CD8-positive, alpha-beta memory T cell (primary cell): ENCODE results near the gene TRIM14. TPM values are rescaled to one million over a fixed set of nuclear protein-coding genes. Genes with fewer than 3 reads are reported as not detected.

Experiments used
- CTCF ChIA-PET: fragments of 350-600 bp; sonication (Branson Sonifier 250); formaldehyde crosslinking; loops from one replicate; lab custom pipeline; 2021; ENCODE audit warnings: antibody characterized with exemption; lab: Charles Lee
- POLR2A ChIA-PET: fragments of 350-600 bp; sonication (Branson Sonifier 250); formaldehyde crosslinking; loops from one replicate; lab custom pipeline; 2021; ENCODE audit warnings: antibody characterized with exemption; lab: Charles Lee
- DNase-seq, 5 donors: peaks; one replicate each; pipeline versions ENCODE4 v3.0.0 to v3.0.0-alpha.2; 2020 to 2022; ENCODE audit warnings: mixed read lengths in 1 of 5
- H3K27ac ChIP-seq: one replicate; pipeline ENCODE4 v1.7.0; 2013; ENCODE audit warnings: low read depth, mild to moderate bottlenecking, low read length, moderate library complexity
- H3K27me3 ChIP-seq: 2 replicates; pipeline ENCODE4 v1.7.0; 2013; ENCODE audit warnings: low read length, mild to moderate bottlenecking; ENCODE audit not compliant: insufficient read depth, poor library complexity, severe bottlenecking
- H3K36me3 ChIP-seq: 2 replicates; pipeline ENCODE4 v1.7.0; 2013; ENCODE audit warnings: mild to moderate bottlenecking, low read length, moderate library complexity; ENCODE audit not compliant: insufficient read depth
- H3K4me1 ChIP-seq: 2 replicates; pipeline ENCODE4 v1.7.0; 2013; ENCODE audit warnings: mild to moderate bottlenecking, low read length, moderate library complexity; ENCODE audit not compliant: insufficient read depth
- H3K4me3 ChIP-seq: 2 replicates; pipeline ENCODE4 v1.7.0; 2013; ENCODE audit warnings: mild to moderate bottlenecking, low read length
- H3K9me3 ChIP-seq: 2 replicates; pipeline ENCODE4 v1.7.0; 2013; ENCODE audit warnings: mild to moderate bottlenecking, low read length
- H3K27ac Mint-ChIP-seq, 8 donors: one replicate each; pipeline ENCODE4 v1.8.0; 2020 to 2021; ENCODE audit warnings: mixed read lengths in 8 of 8, mild to moderate bottlenecking in 6 of 8, inconsistent platforms in 3 of 8, moderate library complexity in 3 of 8
- H3K27me3 Mint-ChIP-seq, 2 donors: one replicate each; pipeline ENCODE4 v1.8.0; 2020 to 2021; ENCODE audit warnings: mixed read lengths in 2 of 2, mild to moderate bottlenecking in 1 of 2, moderate library complexity in 1 of 2
- H3K36me3 Mint-ChIP-seq, 3 donors: one replicate each; pipeline ENCODE4 v1.8.0; 2020 to 2021; ENCODE audit warnings: mixed read lengths in 3 of 3, inconsistent platforms in 1 of 3, mild to moderate bottlenecking in 1 of 3
- H3K4me1 Mint-ChIP-seq, 3 donors: one replicate each; pipeline ENCODE4 v1.8.0; 2020 to 2021; ENCODE audit warnings: mixed read lengths in 3 of 3, inconsistent platforms in 1 of 3, mild to moderate bottlenecking in 1 of 3
- H3K4me3 Mint-ChIP-seq, 7 donors: one replicate each; pipeline ENCODE4 v1.8.0; 2020 to 2021; ENCODE audit warnings: mixed read lengths in 7 of 7, mild to moderate bottlenecking in 6 of 7, moderate library complexity in 4 of 7, inconsistent platforms in 2 of 7
- H3K9me3 Mint-ChIP-seq, 5 donors: one replicate each; pipeline ENCODE4 v1.8.0; 2020 to 2022; ENCODE audit warnings: mixed read lengths in 5 of 5, mild to moderate bottlenecking in 3 of 5, moderate library complexity in 2 of 5, inconsistent platforms in 1 of 5
- polyA plus RNA-seq: library from polyadenylated mRNA; unstranded; fragments of 300-500 nt; fragmentation: Illumina TruSeq; gene quantifications from one replicate; pipeline ENCODE4 v1.2.3, GENCODE V29; 2021
- total RNA-seq, 2 experiments: library from RNA; stranded (reverse); gene quantifications; one replicate each; pipeline ENCODE4 v1.2.3, GENCODE V29; 2021

Gene TRIM14
- total and polyA plus RNA-seq, 3 experiments from 2014 or later = 46.2 to 92.5 (median 52.1) TPM

- peak overlapping the region in 5 of 7 donors; percentile 6 to 56 (median 27) for H3K4me3 Mint-ChIP-seq
- Histone ChIP-seq H3K27me3 (no peaks in the 10 kb centered on the region), H3K9me3 (no peaks in the 10 kb centered on the region), H3K36me3 (no peaks in the 10 kb centered on the region), H3K4me3 (no peak overlapping the region), H3K27ac (no peak overlapping the region), H3K4me1 (peaks cover 7% of the 10 kb centered on the region)
- peak; percentile 76 to 93 (median 88) for DNase-seq
- H3K4me1 Mint-ChIP-seq = peaks cover 6 to 8% (median 8%) of the 10 kb centered on the region in 3 donors
- CTCF ChIA-PET = interaction anchor here (0.6 to 7.6 kb wide), 27 partner anchors 9 to 338 kb away, joined by 3 to 109 read pairs (median 4); partner anchors contain the start of genes ANP32B, NANS, TBC1D2 and TRMO
- H3K9me3 Mint-ChIP-seq = no peaks in the 10 kb centered on the region
- H3K27ac Mint-ChIP-seq = peak overlapping the region in 6 of 8 donors; percentile 17 to 90 (median 30)
- peaks cover 0 to 14% of the 10 kb centered on the region in 2 donors for H3K27me3 Mint-ChIP-seq
- peaks cover 0 to 1% (median 0%) of the 10 kb centered on the region in 3 donors for H3K36me3 Mint-ChIP-seq
- POLR2A ChIA-PET = interaction anchor here (0.7 to 2.2 kb wide), 3 partner anchors 52 to 114 kb away, joined by 3 to 6 read pairs (median 3); partner anchors contain the start of genes ANP32B and TRMO
These were observed 84.2 kb downstream of the TRIM14 start for GRCh38 chr9:98034593-98035546.

DNA sequence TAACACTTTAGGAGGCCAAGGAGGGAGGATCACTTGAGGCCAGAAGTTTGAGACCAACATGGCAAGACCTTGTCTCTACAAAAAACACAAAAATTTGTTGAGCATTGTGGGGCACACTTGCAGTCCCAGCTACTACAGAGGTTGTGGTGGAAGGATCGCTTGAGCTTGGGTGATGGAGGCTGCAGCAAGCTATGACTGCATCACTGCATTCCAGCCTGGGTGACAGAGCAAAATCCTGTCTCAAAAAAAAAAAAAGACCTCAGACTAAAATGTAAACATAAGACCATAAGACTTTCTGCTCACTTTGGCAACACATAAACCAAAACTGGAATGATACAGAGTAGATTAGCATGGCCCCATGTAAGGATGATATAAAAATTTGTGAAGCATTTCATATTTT is 87.1 kb downstream of the TRIM14 start:
- peaks cover 6 to 8% (median 8%) of the 10 kb centered on the region in 3 donors for H3K4me1 Mint-ChIP-seq
- H3K9me3 Mint-ChIP-seq = no peaks in the 10 kb centered on the region
- CTCF ChIA-PET = interaction anchor here (7.6 kb wide), 1 partner anchor 109 kb away, joined by 109 read pairs; the partner anchor contains the start of gene TRMO
- H3K27ac Mint-ChIP-seq = no peak overlapping the region
- Histone ChIP-seq H3K27me3 (no peaks in the 10 kb centered on the region), H3K27ac (no peak overlapping the region), H3K4me1 (peaks cover 7% of the 10 kb centered on the region), H3K4me3 (no peak overlapping the region), H3K36me3 (no peaks in the 10 kb centered on the region), H3K9me3 (no peaks in the 10 kb centered on the region)
- no peak overlapping the region for H3K4me3 Mint-ChIP-seq
- DNase-seq = no peak
- peaks cover 0 to 1% (median 0%) of the 10 kb centered on the region in 3 donors for H3K36me3 Mint-ChIP-seq
- peaks cover 0 to 7% of the 10 kb centered on the region in 2 donors for H3K27me3 Mint-ChIP-seq
- POLR2A ChIA-PET = no interaction called here

GRCh38 chr9:98031169-98031568 is 87.9 kb downstream of the TRIM14 start:
- no peak overlapping the region for H3K4me3 ChIP-seq
- no peaks in the 10 kb centered on the region for H3K9me3 Mint-ChIP-seq
- H3K4me1 Mint-ChIP-seq = peaks cover 6 to 8% (median 8%) of the 10 kb centered on the region in 3 donors
- H3K36me3 ChIP-seq = no peaks in the 10 kb centered on the region
- CTCF ChIA-PET = interaction anchor here (7.6 kb wide), 1 partner anchor 108 kb away, joined by 109 read pairs; the partner anchor contains the start of gene TRMO
- peaks cover 7% of the 10 kb centered on the region for H3K4me1 ChIP-seq
- H3K9me3 ChIP-seq = no peaks in the 10 kb centered on the region
- no peaks in the 10 kb centered on the region for H3K27me3 ChIP-seq
- POLR2A ChIA-PET = no interaction called here
- DNase-seq = no peak
- no peak overlapping the region for H3K4me3 Mint-ChIP-seq
- peaks cover 0 to 7% of the 10 kb centered on the region in 2 donors for H3K27me3 Mint-ChIP-seq
- H3K36me3 Mint-ChIP-seq = peaks cover 0 to 1% (median 0%) of the 10 kb centered on the region in 3 donors
- no peak overlapping the region for H3K27ac Mint-ChIP-seq
- no peak overlapping the region for H3K27ac ChIP-seq

GRCh38 chr9:98024702-98025101 is 94.3 kb downstream of the TRIM14 start:
- Histone ChIP-seq H3K4me1 (no peaks in the 10 kb centered on the region), H3K27me3 (no peaks in the 10 kb centered on the region), H3K9me3 (no peaks in the 10 kb centered on the region), H3K4me3 (no peak overlapping the region), H3K27ac (no peak overlapping the region), H3K36me3 (no peaks in the 10 kb centered on the region)
- Mint-ChIP-seq H3K27me3 (no peaks in the 10 kb centered on the region), H3K9me3 (no peaks in the 10 kb centered on the region), H3K36me3 (peaks cover 0 to 12% (median 2%) of the 10 kb centered on the region in 3 donors), H3K4me1 (peaks cover 0 to 6% (median 2%) of the 10 kb centered on the region in 3 donors), H3K4me3 (no peak overlapping the region), H3K27ac (peak overlapping the region in 2 of 8 donors; percentile 8 to 31)
- ChIA-PET CTCF (no interaction called here), POLR2A (no interaction called here)
- no peak for DNase-seq

DNA sequence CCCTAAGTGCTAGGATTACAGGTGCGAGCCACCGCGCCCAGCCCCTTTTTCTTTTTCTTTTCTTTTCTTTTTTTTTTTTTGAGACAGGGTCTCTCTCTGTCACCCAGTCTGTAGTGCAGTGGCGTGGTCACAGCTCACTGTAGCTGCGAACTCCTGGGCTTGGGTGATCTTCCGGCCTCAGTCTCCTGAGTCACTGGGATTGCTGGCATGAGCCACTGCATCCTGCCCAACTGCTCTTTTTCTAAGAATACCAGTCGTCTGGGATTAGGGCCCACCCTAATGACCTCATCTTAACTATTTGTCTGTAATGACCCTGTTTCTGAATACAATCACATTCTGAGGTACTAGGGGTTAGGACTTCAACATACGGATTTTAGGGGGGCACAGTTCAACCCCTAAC is 96.6 kb downstream of the TRIM14 start:
- H3K27me3 Mint-ChIP-seq = no peaks in the 10 kb centered on the region
- H3K9me3 Mint-ChIP-seq = no peaks in the 10 kb centered on the region
- H3K4me1 ChIP-seq = no peaks in the 10 kb centered on the region
- H3K27ac Mint-ChIP-seq = peak overlapping the region in 1 of 8 donors; percentile 76
- peaks cover 0 to 6% (median 2%) of the 10 kb centered on the region in 3 donors for H3K4me1 Mint-ChIP-seq
- ChIA-PET CTCF (interaction anchor here (0.9 kb wide), 1 partner anchor 12 kb away, joined by 3 read pairs; no protein-coding TSS in a partner anchor), POLR2A (interaction anchor here (0.6 kb wide), 1 partner anchor 80 kb away, joined by 8 read pairs; no protein-coding TSS in a partner anchor)
- peaks cover 0 to 31% (median 2%) of the 10 kb centered on the region in 3 donors for H3K36me3 Mint-ChIP-seq
- no peaks in the 10 kb centered on the region for H3K27me3 ChIP-seq
- no peaks in the 10 kb centered on the region for H3K9me3 ChIP-seq
- H3K36me3 ChIP-seq = no peaks in the 10 kb centered on the region
- DNase-seq = no peak
- no peak overlapping the region for H3K4me3 ChIP-seq
- H3K4me3 Mint-ChIP-seq = no peak overlapping the region
- H3K27ac ChIP-seq = no peak overlapping the region

GRCh38 chr9:98021306-98022040 is 97.5 kb downstream of the TRIM14 start:
- no peaks in the 10 kb centered on the region for H3K9me3 ChIP-seq
- H3K36me3 ChIP-seq = peaks cover under 1% of the 10 kb centered on the region
- ChIA-PET POLR2A (no interaction called here), CTCF (interaction anchor here (1.8 kb wide), 1 partner anchor 13 kb away, joined by 7 read pairs; no protein-coding TSS in a partner anchor)
- H3K9me3 Mint-ChIP-seq = no peaks in the 10 kb centered on the region
- no peak overlapping the region for H3K27ac ChIP-seq
- no peaks in the 10 kb centered on the region for H3K27me3 ChIP-seq
- H3K4me1 ChIP-seq = no peaks in the 10 kb centered on the region
- peaks cover 0 to 40% (median 2%) of the 10 kb centered on the region in 3 donors for H3K36me3 Mint-ChIP-seq
- H3K4me3 ChIP-seq = no peak overlapping the region
- H3K4me1 Mint-ChIP-seq = peaks cover 0 to 6% (median 2%) of the 10 kb centered on the region in 3 donors
- H3K4me3 Mint-ChIP-seq = no peak overlapping the region
- H3K27ac Mint-ChIP-seq = peak overlapping the region in 5 of 8 donors; percentile 14 to 65 (median 44)
- no peak for DNase-seq
- H3K27me3 Mint-ChIP-seq = no peaks in the 10 kb centered on the region

GRCh38 chr9:98020476-98021145 is 98.4 kb downstream of the TRIM14 start:
- no peaks in the 10 kb centered on the region for H3K27me3 Mint-ChIP-seq
- peaks cover 7% of the 10 kb centered on the region for H3K36me3 ChIP-seq

More at GRCh38 chr9:98020476-98021145, 98.4 kb downstream of the TRIM14 start:
- Mint-ChIP-seq H3K4me3 (no peak overlapping the region), H3K4me1 (peaks cover 0 to 6% (median 2%) of the 10 kb centered on the region in 3 donors), H3K36me3 (peaks cover 0 to 48% (median 6%) of the 10 kb centered on the region in 3 donors), H3K9me3 (no peaks in the 10 kb centered on the region), H3K27ac (peak overlapping the region in 2 of 8 donors; percentile 42 to 45)
- ChIA-PET CTCF (interaction anchor here (1.8 kb wide), 1 partner anchor 14 kb away, joined by 7 read pairs; no protein-coding TSS in a partner anchor), POLR2A (no interaction called here)
- Histone ChIP-seq H3K27me3 (no peaks in the 10 kb centered on the region), H3K4me3 (no peak overlapping the region), H3K27ac (no peak overlapping the region), H3K9me3 (no peaks in the 10 kb centered on the region), H3K4me1 (no peaks in the 10 kb centered on the region)
- no peak for DNase-seq
